ENCODE data around the gene GSG1L.

GSG1L gene

GRCh38 chr16:27903046-27903655, 160.4 kb downstream of the GSG1L start:
- H4K91ac ChIP-seq (ENCODE audit: low read depth, low read length, poor library complexity): no peak overlapping the region
- DNase-seq (ENCODE audit: low spot score): no peak
- no peak overlapping the region for H2BK5ac ChIP-seq (ENCODE audit: low read length)
- no peak overlapping the region for H3K23ac ChIP-seq (ENCODE audit: low read depth, low read length, poor library complexity)
- no peak overlapping the region for H2BK120ac ChIP-seq (ENCODE audit: low read depth, low read length)
- peak overlapping the region; percentile 29 for H2AK5ac ChIP-seq (ENCODE audit: low read depth, low read length)
- H3K79me1 ChIP-seq (ENCODE audit: low read depth, low read length): no peaks in the 10 kb centered on the region
- no peaks in the 10 kb centered on the region for H3K27me3 ChIP-seq (ENCODE audit: control insufficient read depth in 3 of 3, insufficient read depth in 3 of 3, low read depth in 1 of 3, low read length in 3 of 3)
- H3K27ac ChIP-seq (replicated peaks; ENCODE audit: low read length): no peak overlapping the region
- no peaks in the 10 kb centered on the region for H3K9me3 ChIP-seq (replicated peaks in 1 of 2; ENCODE audit: control insufficient read depth in 2 of 2, insufficient read depth in 1 of 2, low read depth in 1 of 2, low read length in 2 of 2)
- peak overlapping the region; percentile 29 for H2AFZ ChIP-seq (ENCODE audit: low read length)
- peak overlapping the region; percentile 19 for H3K18ac ChIP-seq (ENCODE audit: low read length)
- H3K4ac ChIP-seq (ENCODE audit: low read length): no peak overlapping the region
- H2BK15ac ChIP-seq (ENCODE audit: low read length): no peak overlapping the region
- peak overlapping the region in 1 of 2 donors; percentile 5 for H3K4me3 ChIP-seq (ENCODE audit: low read length in 2 of 2)
- WGBS, 2 donors (ENCODE audit: extremely low coverage in 2 of 2, insufficient read length in 2 of 2, insufficient replicate concordance in 1 of 2): no CpG with 5 or more reads among the region's 12 CpGs
- no peak overlapping the region for H4K8ac ChIP-seq (ENCODE audit: low read depth, low read length)
- H3K36me3 ChIP-seq (replicated peaks in 1 of 2; ENCODE audit: control insufficient read depth in 2 of 2, insufficient read depth in 2 of 2, low read length in 2 of 2): no peaks in the 10 kb centered on the region
- no peak overlapping the region for H2BK12ac ChIP-seq (ENCODE audit: low read length)
- no peak overlapping the region for H3K9ac ChIP-seq (ENCODE audit: low read depth, low read length, poor library complexity)
- no peak overlapping the region for H3K4me2 ChIP-seq (ENCODE audit: insufficient read depth, low read length, poor library complexity, severe bottlenecking)
- H3K14ac ChIP-seq (ENCODE audit: low read length): peak overlapping the region; percentile 31
- H3K4me1 ChIP-seq (ENCODE audit: control insufficient read depth in 2 of 2, insufficient read depth in 1 of 2, low read depth in 1 of 2, low read length in 2 of 2): no peaks in the 10 kb centered on the region

DNA sequence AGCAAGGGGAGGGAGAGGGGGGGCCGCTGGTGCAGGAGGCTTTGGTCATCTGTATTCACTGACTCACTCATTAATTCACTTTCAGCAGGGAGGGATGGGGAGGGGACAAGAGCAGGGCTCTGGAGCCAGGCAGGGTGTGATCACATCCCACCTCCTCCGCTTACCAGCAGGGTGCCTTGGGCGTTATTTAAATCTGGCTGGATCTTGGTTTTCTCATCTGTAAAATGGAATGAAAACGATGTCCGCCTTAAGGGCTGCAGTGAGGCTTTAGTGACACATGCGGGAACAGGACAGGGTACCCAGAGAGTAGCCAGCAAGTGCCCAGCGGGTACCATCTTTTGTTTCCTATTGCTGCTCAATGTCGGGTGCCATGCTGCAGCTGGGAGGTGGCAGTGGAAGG, 161.0 kb downstream of the GSG1L start:
- Histone ChIP-seq H4K8ac (ENCODE audit: low read depth, low read length) (no peak overlapping the region), H2AFZ (ENCODE audit: low read length) (no peak overlapping the region), H3K4me1 (ENCODE audit: control insufficient read depth in 2 of 2, insufficient read depth in 1 of 2, low read depth in 1 of 2, low read length in 2 of 2) (no peaks in the 10 kb centered on the region), H2BK5ac (ENCODE audit: low read length) (no peak overlapping the region), H3K4ac (ENCODE audit: low read length) (no peak overlapping the region), H3K27me3 (ENCODE audit: control insufficient read depth in 3 of 3, insufficient read depth in 3 of 3, low read depth in 1 of 3, low read length in 3 of 3) (no peaks in the 10 kb centered on the region), H2BK120ac (ENCODE audit: low read depth, low read length) (no peak overlapping the region), H2AK5ac (ENCODE audit: low read depth, low read length) (no peak overlapping the region), H3K23ac (ENCODE audit: low read depth, low read length, poor library complexity) (no peak overlapping the region), H3K79me1 (ENCODE audit: low read depth, low read length) (no peaks in the 10 kb centered on the region), H3K14ac (ENCODE audit: low read length) (peak overlapping the region; percentile 31), H3K27ac (replicated peaks; ENCODE audit: low read length) (no peak overlapping the region), H2BK12ac (ENCODE audit: low read length) (no peak overlapping the region), H3K4me2 (ENCODE audit: insufficient read depth, low read length, poor library complexity, severe bottlenecking) (no peak overlapping the region), H3K18ac (ENCODE audit: low read length) (peak overlapping the region; percentile 19), H3K36me3 (replicated peaks in 1 of 2; ENCODE audit: control insufficient read depth in 2 of 2, insufficient read depth in 2 of 2, low read length in 2 of 2) (no peaks in the 10 kb centered on the region), H2BK15ac (ENCODE audit: low read length) (no peak overlapping the region), H3K4me3 (ENCODE audit: low read length in 2 of 2) (peak overlapping the region in 1 of 2 donors; percentile 5), H3K9me3 (replicated peaks in 1 of 2; ENCODE audit: control insufficient read depth in 2 of 2, insufficient read depth in 1 of 2, low read depth in 1 of 2, low read length in 2 of 2) (no peaks in the 10 kb centered on the region), H3K9ac (ENCODE audit: low read depth, low read length, poor library complexity) (no peak overlapping the region), H4K91ac (ENCODE audit: low read depth, low read length, poor library complexity) (no peak overlapping the region)
- no CpG with 5 or more reads among the region's 8 CpGs for WGBS, 2 donors (ENCODE audit: extremely low coverage in 2 of 2, insufficient read length in 2 of 2, insufficient replicate concordance in 1 of 2)
- DNase-seq (ENCODE audit: low spot score): no peak

DNA sequence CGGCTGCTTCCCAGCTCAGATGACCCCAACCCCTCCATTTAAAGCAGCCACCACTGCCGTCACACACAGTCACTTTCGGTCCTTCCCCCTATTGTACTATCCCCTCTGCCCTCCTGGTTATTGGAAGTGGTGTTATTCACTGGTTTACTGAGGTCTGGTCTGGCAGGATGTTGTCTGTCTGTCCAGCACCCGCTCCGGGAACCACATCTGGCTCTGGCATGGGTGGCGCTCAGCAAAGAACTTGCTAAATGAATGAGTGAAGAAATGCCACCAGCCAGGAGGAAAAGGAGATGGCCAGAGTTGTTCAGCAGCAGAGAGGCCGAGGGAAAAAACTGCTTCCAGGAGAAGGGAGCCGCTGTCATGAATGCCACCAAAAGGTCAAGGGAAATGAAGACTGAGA, 161.6 kb downstream of the GSG1L start:
- Histone ChIP-seq H2AFZ (ENCODE audit: low read length) (no peak overlapping the region), H2BK5ac (ENCODE audit: low read length) (no peak overlapping the region)

DNA sequence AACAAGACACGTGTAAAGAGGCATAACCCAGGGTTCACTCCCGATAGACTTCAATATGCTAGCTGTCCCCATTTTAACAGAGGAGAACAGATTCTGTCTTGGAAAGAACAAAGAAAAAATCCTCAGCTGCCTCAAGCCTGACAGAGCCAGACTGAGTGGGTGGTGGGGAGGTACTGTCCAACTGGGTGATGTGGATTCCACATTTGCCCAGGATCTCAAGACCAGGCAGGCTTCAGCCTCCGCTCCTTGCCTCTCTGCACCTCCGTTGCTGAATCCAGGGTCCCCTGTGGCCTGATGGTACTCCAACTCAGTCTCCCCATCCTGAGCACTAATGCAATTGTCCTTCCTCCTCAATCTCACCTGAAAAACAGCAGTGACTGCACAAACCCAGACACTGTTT, 163.8 kb downstream of the GSG1L start:
- no CpG with 5 or more reads among the region's 4 CpGs for WGBS, 2 donors (ENCODE audit: extremely low coverage in 2 of 2, insufficient read length in 2 of 2, insufficient replicate concordance in 1 of 2)
- H3K4me2 ChIP-seq (ENCODE audit: insufficient read depth, low read length, poor library complexity, severe bottlenecking): no peak overlapping the region
- H4K91ac ChIP-seq (ENCODE audit: low read depth, low read length, poor library complexity): no peak overlapping the region
- H2BK120ac ChIP-seq (ENCODE audit: low read depth, low read length): no peak overlapping the region
- H3K9ac ChIP-seq (ENCODE audit: low read depth, low read length, poor library complexity): no peak overlapping the region
- H3K36me3 ChIP-seq (replicated peaks in 1 of 2; ENCODE audit: control insufficient read depth in 2 of 2, insufficient read depth in 2 of 2, low read length in 2 of 2): no peaks in the 10 kb centered on the region
- no peak overlapping the region for H3K23ac ChIP-seq (ENCODE audit: low read depth, low read length, poor library complexity)
- no peak overlapping the region for H3K4me3 ChIP-seq (ENCODE audit: low read length in 2 of 2)
- no peak overlapping the region for H4K8ac ChIP-seq (ENCODE audit: low read depth, low read length)
- no peaks in the 10 kb centered on the region for H3K4me1 ChIP-seq (ENCODE audit: control insufficient read depth in 2 of 2, insufficient read depth in 1 of 2, low read depth in 1 of 2, low read length in 2 of 2)
- no peak overlapping the region for H3K18ac ChIP-seq (ENCODE audit: low read length)
- H3K9me3 ChIP-seq (replicated peaks in 1 of 2; ENCODE audit: control insufficient read depth in 2 of 2, insufficient read depth in 1 of 2, low read depth in 1 of 2, low read length in 2 of 2): peaks cover 0 to 2% of the 10 kb centered on the region in 2 donors
- no peaks in the 10 kb centered on the region for H3K27me3 ChIP-seq (ENCODE audit: control insufficient read depth in 3 of 3, insufficient read depth in 3 of 3, low read depth in 1 of 3, low read length in 3 of 3)
- no peak overlapping the region for H2BK12ac ChIP-seq (ENCODE audit: low read length)
- no peaks in the 10 kb centered on the region for H3K79me1 ChIP-seq (ENCODE audit: low read depth, low read length)
- no peak overlapping the region for H3K4ac ChIP-seq (ENCODE audit: low read length)
- H3K14ac ChIP-seq (ENCODE audit: low read length): no peak overlapping the region
- no peak overlapping the region for H2AK5ac ChIP-seq (ENCODE audit: low read depth, low read length)
- H2BK15ac ChIP-seq (ENCODE audit: low read length): no peak overlapping the region
- no peak overlapping the region for H2BK5ac ChIP-seq (ENCODE audit: low read length)
- no peak overlapping the region for H2AFZ ChIP-seq (ENCODE audit: low read length)
- DNase-seq (ENCODE audit: low spot score): no peak
- no peak overlapping the region for H3K27ac ChIP-seq (replicated peaks; ENCODE audit: low read length)

More for the DNA sequence above, 161.6 kb downstream of the GSG1L start:
- Histone ChIP-seq H3K4me3 (ENCODE audit: low read length in 2 of 2) (no peak overlapping the region), H3K79me1 (ENCODE audit: low read depth, low read length) (no peaks in the 10 kb centered on the region), H3K4me1 (ENCODE audit: control insufficient read depth in 2 of 2, insufficient read depth in 1 of 2, low read depth in 1 of 2, low read length in 2 of 2) (no peaks in the 10 kb centered on the region), H3K36me3 (replicated peaks in 1 of 2; ENCODE audit: control insufficient read depth in 2 of 2, insufficient read depth in 2 of 2, low read length in 2 of 2) (no peaks in the 10 kb centered on the region), H4K8ac (ENCODE audit: low read depth, low read length) (no peak overlapping the region), H4K91ac (ENCODE audit: low read depth, low read length, poor library complexity) (no peak overlapping the region), H3K9ac (ENCODE audit: low read depth, low read length, poor library complexity) (no peak overlapping the region), H3K4me2 (ENCODE audit: insufficient read depth, low read length, poor library complexity, severe bottlenecking) (no peak overlapping the region), H2BK15ac (ENCODE audit: low read length) (no peak overlapping the region), H3K9me3 (replicated peaks in 1 of 2; ENCODE audit: control insufficient read depth in 2 of 2, insufficient read depth in 1 of 2, low read depth in 1 of 2, low read length in 2 of 2) (no peaks in the 10 kb centered on the region), H3K27me3 (ENCODE audit: control insufficient read depth in 3 of 3, insufficient read depth in 3 of 3, low read depth in 1 of 3, low read length in 3 of 3) (no peaks in the 10 kb centered on the region), H3K18ac (ENCODE audit: low read length) (no peak overlapping the region), H3K14ac (ENCODE audit: low read length) (no peak overlapping the region), H2BK120ac (ENCODE audit: low read depth, low read length) (no peak overlapping the region), H2BK12ac (ENCODE audit: low read length) (no peak overlapping the region), H3K23ac (ENCODE audit: low read depth, low read length, poor library complexity) (no peak overlapping the region), H3K4ac (ENCODE audit: low read length) (no peak overlapping the region), H3K27ac (replicated peaks; ENCODE audit: low read length) (no peak overlapping the region), H2AK5ac (ENCODE audit: low read depth, low read length) (no peak overlapping the region)
- DNase-seq (ENCODE audit: low spot score): no peak
- WGBS, 2 donors (ENCODE audit: extremely low coverage in 2 of 2, insufficient read length in 2 of 2, insufficient replicate concordance in 1 of 2): no CpG with 5 or more reads among the region's 8 CpGs
